Breast epithelium (tissue), 4 donors: ENCODE data around the gene CFAP65. TPM values are rescaled to one million over a fixed set of nuclear protein-coding genes. Genes with fewer than 3 reads are reported as not detected.
A peak's percentile ranks its signal among the peaks of the same experiment; 100 is the strongest.

Experiments used
- DNase-seq, 2 donors: peaks; one replicate each; pipeline ENCODE4 v3.0.0-alpha.2; 2019; ENCODE audit warnings: low spot score in 2 of 2
- H3K27ac ChIP-seq, 2 donors: fragments of 200-600 bp; sonication (generic) in 1 of 2; one replicate each; pipeline ENCODE4 v1.5.1; 2016 to 2019; ENCODE audit warnings: mild to moderate bottlenecking in 1 of 2
- H3K27me3 ChIP-seq, 2 donors: fragments of 200-600 bp; sonication (generic) in 1 of 2; one replicate each; pipeline versions ENCODE4 v1.5.1 to v1.6.0; 2017 to 2019; ENCODE audit warnings: control low read depth in 1 of 2, mild to moderate bottlenecking in 1 of 2
- H3K36me3 ChIP-seq: fragments of 200-600 bp; one replicate; pipeline ENCODE4 v1.5.1; 2019
- H3K4me1 ChIP-seq, 2 donors: fragments of 200-600 bp; sonication (generic); one replicate each; pipeline ENCODE4 v1.5.1; 2016 to 2019; ENCODE audit warnings: control low read depth in 1 of 2
- H3K4me3 ChIP-seq, 3 donors: fragments of 200-600 bp; sonication (generic); 1 replicate in 2 of 3; 2 replicates in 1 of 3; pipeline ENCODE4 v1.5.1; 2016 to 2019; ENCODE audit warnings: mild to moderate bottlenecking in 3 of 3, moderate library complexity in 2 of 3
- H3K9me3 ChIP-seq, 2 donors: fragments of 200-600 bp; sonication (generic) in 1 of 2; one replicate each; pipeline ENCODE4 v1.5.1; 2016 to 2019; ENCODE audit warnings: control low read depth in 1 of 2
- POLR2A ChIP-seq: fragments of 450-650 bp; IDR thresholded peaks from one replicate; pipeline ENCODE4 v1.6.1; 2016; ENCODE audit warnings: antibody characterized with exemption, mild to moderate bottlenecking, moderate library complexity
- POLR2AphosphoS5 ChIP-seq, 3 donors: sonication (generic); formaldehyde crosslinking; IDR thresholded peaks; one replicate each; pipeline ENCODE4 v1.6.1; 2017; ENCODE audit warnings: antibody characterized with exemption in 3 of 3
- intact Hi-C: fragments of 100-400 bp; cut with DNase I; formaldehyde crosslinking; loops from one replicate; pipeline ENCODE4 v1.15.1; 2023; ENCODE audit warnings: low total_unique reads
- total RNA-seq, 3 donors: library from RNA; depleted of rRNA; stranded (reverse); fragments of >200 nt; gene quantifications; one replicate each; pipeline ENCODE4 v1.1.0, GENCODE V29; 2016
- TF ChIP-seq, protein P1 (sequence below), 3 donors: fragments of 450-650 bp; IDR thresholded peaks; one replicate each; pipeline ENCODE4 v1.5.1; 2016 to 2017; ENCODE audit warnings: antibody characterized with exemption in 3 of 3, mild to moderate bottlenecking in 3 of 3, moderate library complexity in 3 of 3

The CFAP65 gene
- total RNA-seq, 3 donors from 2014 or later, result 0.33 TPM; not detected in 2

DNA sequence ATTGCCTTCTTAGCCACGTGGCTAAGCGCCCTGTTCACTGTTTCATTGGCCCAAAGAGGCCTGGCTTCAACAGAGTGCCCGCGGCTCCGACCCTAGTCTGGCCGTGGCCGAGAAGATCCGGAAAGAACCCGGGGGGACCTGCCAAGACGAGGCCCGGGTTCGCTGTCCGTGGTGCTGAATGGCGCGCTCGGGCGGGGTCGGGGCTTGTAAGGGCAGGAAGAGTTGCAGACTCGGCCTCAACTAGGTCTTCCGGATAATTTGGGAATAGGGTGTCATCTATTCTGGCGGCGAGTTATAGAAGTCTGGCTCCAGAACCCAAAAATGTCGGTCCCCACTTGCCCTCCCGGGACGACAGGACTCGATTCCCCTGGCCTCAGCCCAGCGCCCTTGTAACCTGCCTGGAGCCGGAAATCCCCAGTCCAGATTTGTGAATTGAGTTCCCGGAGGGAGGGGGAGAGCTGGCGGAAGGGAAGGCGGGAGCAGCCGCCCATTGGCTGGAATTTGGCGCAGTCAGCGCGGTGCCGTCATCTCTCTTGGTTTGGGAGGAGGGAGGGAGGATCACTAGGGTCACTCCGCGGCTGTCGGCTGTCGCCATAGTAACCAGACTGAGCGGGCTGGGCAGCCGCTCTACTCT lies 78.3 kb downstream of the CFAP65 start:
- TF ChIP-seq POLR2A, result no peak
- TF ChIP-seq POLR2AphosphoS5 (IDR thresholded peaks at IDR 0.05), result no peak
- TF ChIP-seq, protein P1, sequence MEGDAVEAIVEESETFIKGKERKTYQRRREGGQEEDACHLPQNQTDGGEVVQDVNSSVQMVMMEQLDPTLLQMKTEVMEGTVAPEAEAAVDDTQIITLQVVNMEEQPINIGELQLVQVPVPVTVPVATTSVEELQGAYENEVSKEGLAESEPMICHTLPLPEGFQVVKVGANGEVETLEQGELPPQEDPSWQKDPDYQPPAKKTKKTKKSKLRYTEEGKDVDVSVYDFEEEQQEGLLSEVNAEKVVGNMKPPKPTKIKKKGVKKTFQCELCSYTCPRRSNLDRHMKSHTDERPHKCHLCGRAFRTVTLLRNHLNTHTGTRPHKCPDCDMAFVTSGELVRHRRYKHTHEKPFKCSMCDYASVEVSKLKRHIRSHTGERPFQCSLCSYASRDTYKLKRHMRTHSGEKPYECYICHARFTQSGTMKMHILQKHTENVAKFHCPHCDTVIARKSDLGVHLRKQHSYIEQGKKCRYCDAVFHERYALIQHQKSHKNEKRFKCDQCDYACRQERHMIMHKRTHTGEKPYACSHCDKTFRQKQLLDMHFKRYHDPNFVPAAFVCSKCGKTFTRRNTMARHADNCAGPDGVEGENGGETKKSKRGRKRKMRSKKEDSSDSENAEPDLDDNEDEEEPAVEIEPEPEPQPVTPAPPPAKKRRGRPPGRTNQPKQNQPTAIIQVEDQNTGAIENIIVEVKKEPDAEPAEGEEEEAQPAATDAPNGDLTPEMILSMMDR (IDR thresholded peaks at IDR 0.05), result no peak
- H3K4me3 ChIP-seq, result no peak overlapping the region
- peaks cover 3 to 12% of the 10 kb centered on the region in 2 donors for H3K4me1 ChIP-seq
- H3K9me3 ChIP-seq, result no peaks in the 10 kb centered on the region
- no peaks in the 10 kb centered on the region for H3K36me3 ChIP-seq
- no peak overlapping the region for H3K27ac ChIP-seq
- intact Hi-C loops, result no loop called here
- DNase-seq, result no peak
- peaks cover 29 to 79% of the 10 kb centered on the region in 2 donors for H3K27me3 ChIP-seq

DNA sequence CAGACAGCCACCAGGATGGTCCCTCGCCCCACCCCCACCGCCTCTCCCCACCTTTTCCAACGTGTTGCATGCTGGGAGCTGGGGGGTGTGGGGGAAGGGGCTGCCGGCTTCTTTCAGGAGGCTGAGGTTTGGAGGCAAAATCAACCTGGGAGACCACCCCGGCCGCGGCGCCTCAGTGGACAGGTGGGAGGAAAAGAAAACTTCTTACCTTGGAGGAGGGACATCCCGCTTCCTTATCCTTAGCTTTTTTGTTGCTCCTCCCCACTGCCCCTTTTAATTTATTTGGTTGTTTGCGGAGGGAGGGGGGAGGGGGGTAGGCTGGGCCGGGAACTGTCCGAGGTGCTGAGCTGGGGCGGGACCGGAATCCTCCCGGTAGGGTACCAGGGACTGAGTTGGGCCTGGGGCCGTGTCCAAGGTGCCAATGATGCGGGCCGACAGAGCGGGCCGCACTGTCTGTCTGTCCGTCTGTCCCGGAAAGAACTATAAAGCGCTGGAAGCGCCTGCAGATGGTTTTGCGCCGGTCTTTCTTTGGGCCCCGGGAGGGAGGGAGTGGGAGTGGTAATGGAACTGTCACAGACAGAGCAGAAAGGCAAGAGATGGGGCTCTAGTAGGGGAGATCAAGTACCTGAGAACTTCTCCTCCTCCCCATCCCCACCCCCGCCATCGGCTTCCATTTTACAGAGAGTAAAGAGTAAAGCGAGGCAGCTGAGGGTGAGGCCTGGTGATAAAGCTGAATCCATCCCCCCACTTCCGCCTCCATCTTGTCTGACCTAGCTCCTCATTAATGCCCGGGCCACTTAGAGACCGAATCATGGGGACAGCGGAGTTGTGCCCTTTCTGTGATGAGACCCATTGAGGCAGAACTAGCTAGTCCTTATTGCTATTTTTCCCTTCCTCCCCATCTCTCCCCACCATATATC lies 79.4 kb downstream of the CFAP65 start:
- Histone ChIP-seq H3K36me3 (no peaks in the 10 kb centered on the region), H3K27ac (no peak overlapping the region), H3K4me1 (peaks cover 3 to 12% of the 10 kb centered on the region in 2 donors), H3K9me3 (no peaks in the 10 kb centered on the region), H3K4me3 (no peak overlapping the region), H3K27me3 (peaks cover 29 to 90% of the 10 kb centered on the region in 2 donors)
- no peak for DNase-seq
- TF ChIP-seq POLR2A, result no peak
- TF ChIP-seq, protein P1 (IDR thresholded peaks at IDR 0.05), result no peak
- intact Hi-C loops, result no loop called here

DNA sequence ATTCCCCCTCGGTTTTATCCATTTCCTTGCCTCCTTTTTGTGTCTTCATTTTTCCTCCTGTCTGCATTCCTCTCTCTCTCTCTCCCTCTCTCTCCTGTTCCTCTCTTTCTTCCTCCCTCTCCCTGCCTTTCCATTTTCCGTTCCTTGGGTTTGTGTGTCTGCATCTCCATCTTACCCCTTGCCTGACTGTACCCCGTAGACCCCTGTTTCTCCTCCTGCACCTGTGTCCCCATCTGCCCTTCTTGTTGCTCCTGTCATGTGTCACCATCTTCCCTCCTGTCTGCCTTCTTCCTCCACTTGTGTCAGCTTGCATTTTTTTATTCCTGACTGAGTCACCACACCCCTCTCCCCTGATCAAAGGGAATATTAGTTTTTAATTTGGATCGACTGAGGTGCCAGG lies 80.1 kb downstream of the CFAP65 start:
- intact Hi-C loops, result no loop called here
- H3K36me3 ChIP-seq, result no peaks in the 10 kb centered on the region
- peaks cover 29 to 91% of the 10 kb centered on the region in 2 donors for H3K27me3 ChIP-seq
- H3K9me3 ChIP-seq, result no peaks in the 10 kb centered on the region
- no peak overlapping the region for H3K4me3 ChIP-seq
- no peak for DNase-seq
- peaks cover 3 to 12% of the 10 kb centered on the region in 2 donors for H3K4me1 ChIP-seq
- no peak overlapping the region for H3K27ac ChIP-seq
- TF ChIP-seq, protein P1 (IDR thresholded peaks at IDR 0.05), result no peak
- no peak for TF ChIP-seq POLR2AphosphoS5 (IDR thresholded peaks at IDR 0.05)
- no peak for TF ChIP-seq POLR2A

DNA sequence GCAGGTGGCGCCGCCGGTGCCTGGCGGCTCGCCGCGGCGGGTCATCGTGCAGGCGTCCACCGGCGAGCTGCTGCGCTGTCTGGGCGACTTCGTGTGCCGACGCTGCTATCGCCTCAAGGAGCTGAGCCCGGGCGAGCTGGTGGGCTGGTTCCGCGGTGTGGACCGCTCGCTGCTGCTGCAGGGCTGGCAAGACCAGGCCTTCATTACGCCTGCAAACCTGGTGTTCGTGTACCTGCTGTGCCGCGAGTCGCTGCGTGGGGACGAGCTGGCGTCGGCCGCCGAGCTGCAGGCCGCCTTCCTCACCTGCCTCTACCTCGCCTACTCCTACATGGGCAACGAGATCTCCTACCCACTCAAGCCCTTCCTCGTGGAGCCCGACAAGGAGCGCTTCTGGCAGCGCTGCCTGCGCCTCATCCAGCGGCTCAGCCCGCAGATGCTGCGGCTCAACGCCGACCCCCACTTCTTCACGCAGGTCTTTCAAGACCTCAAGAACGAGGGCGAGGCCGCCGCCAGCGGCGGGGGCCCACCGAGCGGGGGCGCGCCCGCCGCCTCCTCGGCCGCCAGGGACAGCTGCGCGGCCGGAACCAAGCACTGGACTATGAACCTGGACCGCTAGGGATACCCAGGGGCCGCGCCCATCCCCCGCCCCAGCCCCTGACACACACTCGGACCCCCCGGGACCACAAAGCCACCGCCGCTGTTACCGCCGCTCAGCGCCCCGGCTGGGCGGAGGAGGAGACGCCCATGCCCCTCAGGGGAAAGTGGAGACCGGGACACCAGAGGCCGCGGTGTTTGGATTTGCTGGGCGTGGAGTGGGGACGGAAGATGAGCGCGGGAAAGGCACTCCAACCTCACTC lies 80.8 kb downstream of the CFAP65 start:
- no peak for DNase-seq
- Histone ChIP-seq H3K9me3 (no peaks in the 10 kb centered on the region), H3K36me3 (no peaks in the 10 kb centered on the region), H3K4me3 (peak overlapping the region in 1 of 3 donors; percentile 65), H3K27ac (no peak overlapping the region), H3K27me3 (peaks cover 29 to 88% of the 10 kb centered on the region in 2 donors), H3K4me1 (peaks cover 3 to 12% of the 10 kb centered on the region in 2 donors)
- intact Hi-C loops, result no loop called here
- TF ChIP-seq POLR2AphosphoS5 (IDR thresholded peaks at IDR 0.05) (no peak), POLR2A (no peak)
- TF ChIP-seq, protein P1 (IDR thresholded peaks at IDR 0.05), result no peak
